Measurements from ENCODE around the gene ZFAND3. TPM values are rescaled to one million over a fixed set of nuclear protein-coding genes. Genes with fewer than 3 reads are reported as not detected.

Gene ZFAND3
- total RNA-seq, 1 experiment from 2014 or later = 47.2 TPM

DNA sequence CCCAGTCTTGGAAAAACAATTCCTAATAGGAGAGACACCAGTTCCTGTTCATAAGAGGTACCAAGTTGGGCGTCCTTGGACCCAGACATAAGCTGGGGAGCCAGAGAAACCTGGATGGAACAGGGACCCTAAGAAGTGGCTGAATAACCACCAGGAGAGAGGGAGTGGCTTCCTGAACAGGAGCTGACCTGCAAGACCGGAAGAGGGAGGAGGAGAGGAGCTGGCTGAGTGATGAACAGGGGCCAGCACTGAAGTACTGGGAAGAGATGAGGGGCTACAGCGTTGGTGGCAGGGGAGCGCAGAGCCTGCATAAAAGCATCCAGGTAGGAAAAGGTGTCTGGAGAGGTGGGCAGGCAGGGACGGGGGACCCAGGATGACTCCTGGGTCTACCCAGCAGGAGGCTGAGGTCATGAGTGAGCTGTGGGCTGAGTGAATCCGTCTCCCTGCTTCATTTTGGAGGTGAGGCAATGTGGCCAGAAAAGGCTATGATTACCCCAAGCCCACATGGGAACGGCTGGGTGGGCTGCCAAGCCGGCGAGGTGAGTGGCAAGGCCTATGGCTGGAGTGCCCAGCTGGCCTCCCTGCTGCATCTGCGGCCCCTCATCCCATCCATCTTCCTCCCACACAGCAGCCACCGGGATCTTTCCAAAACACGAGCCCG lies 34.4 kb upstream of the ZFAND3 start:
- no peaks in the 10 kb centered on the region for H3K27me3 ChIP-seq (ENCODE audit: insufficient read depth, low read length)
- no peak overlapping the region for H3K27ac ChIP-seq (ENCODE audit: low read depth, low read length)
- H3K9ac ChIP-seq (ENCODE audit: low read length) = no peak overlapping the region
- no peaks in the 10 kb centered on the region for H3K36me3 ChIP-seq (ENCODE audit: control insufficient read depth in 1 of 2, insufficient read depth in 2 of 2, low read length in 2 of 2)
- CTCF ChIA-PET = no interaction called here
- no peak for DNase-seq (ENCODE audit: low read depth, low spot score)
- POLR2A ChIA-PET = no interaction called here
- no peaks in the 10 kb centered on the region for H4K20me1 ChIP-seq (ENCODE audit: insufficient read depth)
- no peaks in the 10 kb centered on the region for H3K9me3 ChIP-seq (ENCODE audit: control insufficient read depth in 1 of 2, insufficient read depth in 1 of 2, low read depth in 1 of 2, low read length in 2 of 2)
- H2AFZ ChIP-seq (ENCODE audit: low read depth, low read length, poor library complexity, severe bottlenecking) = no peak overlapping the region
- no peak for ATAC-seq
- H3K4me3 ChIP-seq (replicated peaks in 1 of 2; ENCODE audit: low read depth in 1 of 2, low read length in 2 of 2) = no peak overlapping the region
- no peak overlapping the region for H3K4me2 ChIP-seq (ENCODE audit: low read length)
- no peak for TF ChIP-seq CBX3 (IDR thresholded peaks at IDR 0.05; ENCODE audit: low read depth)
- TF ChIP-seq SIN3A (IDR thresholded peaks at IDR 0.05; ENCODE audit: low read depth) = no peak
- no peaks in the 10 kb centered on the region for H3K79me2 ChIP-seq (ENCODE audit: insufficient read depth, low read length)
- intact Hi-C loops (cut with micrococcal nuclease) = no loop called here
- H3K4me1 ChIP-seq (ENCODE audit: control insufficient read depth in 1 of 2, insufficient read depth in 2 of 2, low read length in 2 of 2) = peaks cover 0 to 16% of the 10 kb centered on the region in 2 experiments; a peak in 2 of 4 replicates
- RAD21 ChIA-PET (ENCODE audit: low non-redundant PET in 1 of 2, low total read pairs in 2 of 2, uncharacterized antibody in 2 of 2, unreplicated experiment in 2 of 2) = no interaction called here
- no TSS peak for BruUV-seq (replicated peaks)
- H3K9me2 ChIP-seq (ENCODE audit: insufficient read depth) = no peaks in the 10 kb centered on the region

DNA sequence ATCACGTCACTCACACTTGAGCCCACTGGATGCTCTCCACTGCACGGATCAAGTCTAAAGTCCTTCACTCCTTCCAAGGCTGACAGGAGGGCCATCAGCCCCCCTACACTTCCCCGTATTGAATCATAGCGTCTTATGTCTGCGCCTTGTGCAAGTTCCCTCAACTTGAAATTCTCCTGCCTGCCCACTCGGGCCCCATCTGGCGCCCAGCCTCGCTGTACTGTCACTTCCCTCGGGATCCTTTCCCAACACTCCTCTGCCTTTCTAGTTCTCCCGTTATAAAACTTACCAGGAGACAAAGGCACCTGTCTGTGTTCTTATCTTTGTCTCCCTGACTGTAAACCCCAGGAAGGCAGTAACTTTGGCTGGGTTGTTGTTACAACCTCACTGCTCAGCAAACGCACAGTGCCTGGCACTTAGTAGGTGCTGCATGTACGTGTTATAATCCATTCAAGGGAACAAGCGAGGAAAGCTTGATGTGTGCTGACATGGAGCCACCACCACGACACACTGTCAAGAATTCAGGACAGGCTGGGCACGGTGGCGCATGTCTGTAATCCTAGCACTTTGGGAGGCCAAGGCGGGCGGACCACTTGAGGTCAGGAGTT lies 33.8 kb upstream of the ZFAND3 start:
- BruUV-seq (replicated peaks) = no TSS peak
- DNase-seq (ENCODE audit: low read depth, low spot score) = no peak
- no peak overlapping the region for H3K4me2 ChIP-seq (ENCODE audit: low read length)
- intact Hi-C loops (cut with micrococcal nuclease) = no loop called here
- CTCF ChIA-PET = interaction anchor here (0.6 kb wide), 1 partner anchor 11 kb away, joined by 3 read pairs; no protein-coding TSS in a partner anchor
- no peaks in the 10 kb centered on the region for H3K27me3 ChIP-seq (ENCODE audit: insufficient read depth, low read length)
- H3K36me3 ChIP-seq (ENCODE audit: control insufficient read depth in 1 of 2, insufficient read depth in 2 of 2, low read length in 2 of 2) = no peaks in the 10 kb centered on the region
- H3K9me3 ChIP-seq (ENCODE audit: control insufficient read depth in 1 of 2, insufficient read depth in 1 of 2, low read depth in 1 of 2, low read length in 2 of 2) = no peaks in the 10 kb centered on the region
- H3K4me3 ChIP-seq (replicated peaks in 1 of 2; ENCODE audit: low read depth in 1 of 2, low read length in 2 of 2) = no peak overlapping the region
- H2AFZ ChIP-seq (ENCODE audit: low read depth, low read length, poor library complexity, severe bottlenecking) = no peak overlapping the region
- H3K27ac ChIP-seq (ENCODE audit: low read depth, low read length) = no peak overlapping the region
- POLR2A ChIA-PET = no interaction called here
- H3K9me2 ChIP-seq (ENCODE audit: insufficient read depth) = no peaks in the 10 kb centered on the region
- no peak for ATAC-seq
- H3K9ac ChIP-seq (ENCODE audit: low read length) = no peak overlapping the region
- peaks cover 2 to 22% of the 10 kb centered on the region in 2 experiments; a peak in 3 of 4 replicates for H3K4me1 ChIP-seq (ENCODE audit: control insufficient read depth in 1 of 2, insufficient read depth in 2 of 2, low read length in 2 of 2)
- no peaks in the 10 kb centered on the region for H4K20me1 ChIP-seq (ENCODE audit: insufficient read depth)
- no peaks in the 10 kb centered on the region for H3K79me2 ChIP-seq (ENCODE audit: insufficient read depth, low read length)
- RAD21 ChIA-PET (ENCODE audit: low non-redundant PET in 1 of 2, low total read pairs in 2 of 2, uncharacterized antibody in 2 of 2, unreplicated experiment in 2 of 2) = no interaction called here
- no peak for TF ChIP-seq POLR2AphosphoS5 (IDR thresholded peaks at IDR 0.05; ENCODE audit: low read depth, low read length)
- TF ChIP-seq ZNF274 (IDR thresholded peaks at IDR 0.05; ENCODE audit: low read depth, low read length) = no peak
- TF ChIP-seq, protein P1, sequence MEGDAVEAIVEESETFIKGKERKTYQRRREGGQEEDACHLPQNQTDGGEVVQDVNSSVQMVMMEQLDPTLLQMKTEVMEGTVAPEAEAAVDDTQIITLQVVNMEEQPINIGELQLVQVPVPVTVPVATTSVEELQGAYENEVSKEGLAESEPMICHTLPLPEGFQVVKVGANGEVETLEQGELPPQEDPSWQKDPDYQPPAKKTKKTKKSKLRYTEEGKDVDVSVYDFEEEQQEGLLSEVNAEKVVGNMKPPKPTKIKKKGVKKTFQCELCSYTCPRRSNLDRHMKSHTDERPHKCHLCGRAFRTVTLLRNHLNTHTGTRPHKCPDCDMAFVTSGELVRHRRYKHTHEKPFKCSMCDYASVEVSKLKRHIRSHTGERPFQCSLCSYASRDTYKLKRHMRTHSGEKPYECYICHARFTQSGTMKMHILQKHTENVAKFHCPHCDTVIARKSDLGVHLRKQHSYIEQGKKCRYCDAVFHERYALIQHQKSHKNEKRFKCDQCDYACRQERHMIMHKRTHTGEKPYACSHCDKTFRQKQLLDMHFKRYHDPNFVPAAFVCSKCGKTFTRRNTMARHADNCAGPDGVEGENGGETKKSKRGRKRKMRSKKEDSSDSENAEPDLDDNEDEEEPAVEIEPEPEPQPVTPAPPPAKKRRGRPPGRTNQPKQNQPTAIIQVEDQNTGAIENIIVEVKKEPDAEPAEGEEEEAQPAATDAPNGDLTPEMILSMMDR (IDR thresholded peaks at IDR 0.05 in 2 of 3, conservative IDR thresholded peaks at IDR 0.05 in 1 of 3; ENCODE audit: borderline replicate concordance in 1 of 3, insufficient read depth in 1 of 3, low read depth in 2 of 3, low read length in 2 of 3) = no peak
- no peak for TF ChIP-seq EZH2 (IDR thresholded peaks at IDR 0.05)
- no peak for TF ChIP-seq POLR2A (IDR thresholded peaks at IDR 0.05; ENCODE audit: borderline replicate concordance, extremely low read depth, insufficient read depth, insufficient read length)
- TF ChIP-seq, protein P2, sequence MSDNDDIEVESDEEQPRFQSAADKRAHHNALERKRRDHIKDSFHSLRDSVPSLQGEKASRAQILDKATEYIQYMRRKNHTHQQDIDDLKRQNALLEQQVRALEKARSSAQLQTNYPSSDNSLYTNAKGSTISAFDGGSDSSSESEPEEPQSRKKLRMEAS (IDR thresholded peaks at IDR 0.05) = no peak
- TF ChIP-seq SRF (IDR thresholded peaks at IDR 0.05; ENCODE audit: low read depth) = no peak
- no peak for TF ChIP-seq FOSL1 (IDR thresholded peaks at IDR 0.05; ENCODE audit: low read depth)
- TF ChIP-seq EGR1 (IDR thresholded peaks at IDR 0.05; ENCODE audit: low read depth) = no peak
- no peak for TF ChIP-seq JUND (IDR thresholded peaks at IDR 0.05)
- TF ChIP-seq, protein P3, sequence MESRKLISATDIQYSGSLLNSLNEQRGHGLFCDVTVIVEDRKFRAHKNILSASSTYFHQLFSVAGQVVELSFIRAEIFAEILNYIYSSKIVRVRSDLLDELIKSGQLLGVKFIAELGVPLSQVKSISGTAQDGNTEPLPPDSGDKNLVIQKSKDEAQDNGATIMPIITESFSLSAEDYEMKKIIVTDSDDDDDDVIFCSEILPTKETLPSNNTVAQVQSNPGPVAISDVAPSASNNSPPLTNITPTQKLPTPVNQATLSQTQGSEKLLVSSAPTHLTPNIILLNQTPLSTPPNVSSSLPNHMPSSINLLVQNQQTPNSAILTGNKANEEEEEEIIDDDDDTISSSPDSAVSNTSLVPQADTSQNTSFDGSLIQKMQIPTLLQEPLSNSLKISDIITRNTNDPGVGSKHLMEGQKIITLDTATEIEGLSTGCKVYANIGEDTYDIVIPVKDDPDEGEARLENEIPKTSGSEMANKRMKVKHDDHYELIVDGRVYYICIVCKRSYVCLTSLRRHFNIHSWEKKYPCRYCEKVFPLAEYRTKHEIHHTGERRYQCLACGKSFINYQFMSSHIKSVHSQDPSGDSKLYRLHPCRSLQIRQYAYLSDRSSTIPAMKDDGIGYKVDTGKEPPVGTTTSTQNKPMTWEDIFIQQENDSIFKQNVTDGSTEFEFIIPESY (IDR thresholded peaks at IDR 0.05; ENCODE audit: extremely low read depth, insufficient replicate concordance, low read length) = no peak
- no peak for TF ChIP-seq TCF7L2 (IDR thresholded peaks at IDR 0.05; ENCODE audit: borderline replicate concordance, extremely low read depth, insufficient read depth, insufficient read length)
- TF ChIP-seq CEBPB (IDR thresholded peaks at IDR 0.05; ENCODE audit: low read depth) = no peak
- TF ChIP-seq, protein P4, sequence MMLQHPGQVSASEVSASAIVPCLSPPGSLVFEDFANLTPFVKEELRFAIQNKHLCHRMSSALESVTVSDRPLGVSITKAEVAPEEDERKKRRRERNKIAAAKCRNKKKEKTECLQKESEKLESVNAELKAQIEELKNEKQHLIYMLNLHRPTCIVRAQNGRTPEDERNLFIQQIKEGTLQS (IDR thresholded peaks at IDR 0.05) = no peak
- no peak for TF ChIP-seq SIN3A (IDR thresholded peaks at IDR 0.05; ENCODE audit: low read depth)
